Lower leg skin (tissue), 3 donors: ENCODE measurements around the gene SCT.

Experiments used
- CTCF ChIP-seq, 3 donors: fragments of 450-650 bp; IDR thresholded peaks; one replicate each; pipeline ENCODE4 v1.5.1; 2016; ENCODE audit warnings: antibody characterized with exemption in 3 of 3, mild to moderate bottlenecking in 3 of 3, moderate library complexity in 2 of 3
- POLR2A ChIP-seq, 2 donors: fragments of 450-650 bp; IDR thresholded peaks; one replicate each; pipeline ENCODE4 v1.6.1; 2016 to 2017; ENCODE audit warnings: antibody characterized with exemption in 2 of 2, mild to moderate bottlenecking in 1 of 2, moderate library complexity in 1 of 2

- TF ChIP-seq CTCF (IDR thresholded peaks at IDR 0.05) = no peak
- TF ChIP-seq POLR2A (IDR thresholded peaks at IDR 0.05) = no peak
Measured at GRCh38 chr11:620935-621814, 5.8 kb downstream of the SCT start.
